ENCODE data around the gene CIBAR2. TPM values are rescaled to one million over a fixed set of nuclear protein-coding genes. Genes with fewer than 3 reads are reported as not detected.

The CIBAR2 gene
- total and polyA plus RNA-seq, 9 donors: 0.18 to 13.0 (median 1.4) TPM; not detected in 3

GRCh38 chr16:85145734-85146531 lies 33.7 kb upstream of the CIBAR2 start:
- H3K4me1 ChIP-seq (ENCODE audit: insufficient read depth): peaks cover 6% of the 10 kb centered on the region

DNA sequence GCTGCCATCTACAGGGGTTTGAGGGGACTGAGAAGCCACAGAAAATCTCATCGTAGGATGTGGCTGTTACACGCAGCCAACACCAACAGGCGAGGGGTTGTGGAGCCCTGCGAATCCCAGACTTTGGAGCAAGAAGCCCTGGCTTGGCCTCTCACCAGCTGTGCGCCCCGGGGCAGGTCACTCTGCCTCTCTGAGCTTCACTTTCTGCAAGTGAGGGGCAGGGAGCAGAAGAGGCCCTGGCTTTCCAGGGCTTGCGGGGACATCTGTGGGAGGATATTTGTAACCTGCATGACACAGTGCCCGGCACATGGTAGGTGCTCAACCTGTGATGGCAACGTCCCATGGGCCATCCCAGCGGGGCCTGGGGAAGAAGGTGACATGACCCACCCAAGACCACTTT lies 32.9 kb upstream of the CIBAR2 start:
- no peak for DNase-seq
- no peak for TF ChIP-seq EP300 (IDR thresholded peaks at IDR 0.05)
- no peak for TF ChIP-seq CTCF (IDR thresholded peaks at IDR 0.05)
- TF ChIP-seq POLR2A (IDR thresholded peaks at IDR 0.05): no peak
- H3K9me3 ChIP-seq: no peaks in the 10 kb centered on the region
- WGBS, 3 donors: 94 to 96% (median 94%) methylated on average over 9 to 10 of the region's 10 CpGs
- H3K27me3 ChIP-seq: no peaks in the 10 kb centered on the region
- H3K36me3 ChIP-seq: no peaks in the 10 kb centered on the region
- H3K27ac ChIP-seq: no peak overlapping the region
- intact Hi-C loops (cut with DNase I): no loop called here
- no peak overlapping the region for H3K4me3 ChIP-seq
- peaks cover 6% of the 10 kb centered on the region for H3K4me1 ChIP-seq (ENCODE audit: insufficient read depth)

More at GRCh38 chr16:85145734-85146531, 33.7 kb upstream of the CIBAR2 start:
- Histone ChIP-seq H3K27ac (peak overlapping the region in 1 of 2 donors; percentile 55), H3K27me3 (no peaks in the 10 kb centered on the region), H3K4me3 (no peak overlapping the region), H3K9me3 (no peaks in the 10 kb centered on the region), H3K36me3 (no peaks in the 10 kb centered on the region)
- intact Hi-C loops (cut with DNase I): no loop called here
- DNase-seq: peak in 1 of 5 donors; percentile 28
- 76 to 87% (median 85%) methylated on average over 20 of the region's 20 CpGs for WGBS, 3 donors
- TF ChIP-seq POLR2A (IDR thresholded peaks at IDR 0.05) (no peak), EP300 (IDR thresholded peaks at IDR 0.05) (no peak)

- 83 to 89% (median 89%) methylated on average over 26 of the region's 26 CpGs for WGBS, 3 donors
- Histone ChIP-seq H3K27ac (no peak overlapping the region), H3K36me3 (no peaks in the 10 kb centered on the region), H3K9me3 (no peaks in the 10 kb centered on the region), H3K4me1 (ENCODE audit: insufficient read depth) (peaks cover 6% of the 10 kb centered on the region), H3K27me3 (no peaks in the 10 kb centered on the region), H3K4me3 (no peak overlapping the region)
- TF ChIP-seq CTCF (IDR thresholded peaks at IDR 0.05) (no peak), POLR2A (IDR thresholded peaks at IDR 0.05) (no peak), EP300 (IDR thresholded peaks at IDR 0.05) (no peak)
- no peak for DNase-seq
- intact Hi-C loops (cut with DNase I): no loop called here
Measured at GRCh38 chr16:85144026-85144915, 32.0 kb upstream of the CIBAR2 start.

- Histone ChIP-seq H3K4me1 (ENCODE audit: insufficient read depth) (peaks cover 12% of the 10 kb centered on the region), H3K9me3 (no peaks in the 10 kb centered on the region), H3K27me3 (no peaks in the 10 kb centered on the region), H3K4me3 (no peak overlapping the region), H3K36me3 (no peaks in the 10 kb centered on the region), H3K27ac (no peak overlapping the region)
- TF ChIP-seq EP300 (IDR thresholded peaks at IDR 0.05) (no peak), POLR2A (IDR thresholded peaks at IDR 0.05) (no peak), CTCF (IDR thresholded peaks at IDR 0.05) (no peak)
- intact Hi-C loops (cut with DNase I): no loop called here
- 79 to 88% (median 84%) methylated on average over 18 to 19 of the region's 19 CpGs for WGBS, 3 donors
- peak in 1 of 5 donors; percentile 32 for DNase-seq
Measured at GRCh38 chr16:85142771-85143211, 30.5 kb upstream of the CIBAR2 start.

Measured in ovary (tissue), 9 donors.